HG03342 (cell line): ENCODE data around the gene FSIP1.

Experiments
- ATAC-seq: cut with Tn5 transposase; IDR thresholded peaks from one replicate; pipeline ENCODE4 v1.9.1; 2021; ENCODE audit warnings: mild to moderate bottlenecking, moderate library complexity; ENCODE audit not compliant: unreplicated experiment

The FSIP1 gene

GRCh38 chr15:39767921-39768320 is 14.7 kb downstream of the FSIP1 start:
- ATAC-seq: no peak

GRCh38 chr15:39761006-39761405 is 21.6 kb downstream of the FSIP1 start:
- no peak for ATAC-seq

DNA sequence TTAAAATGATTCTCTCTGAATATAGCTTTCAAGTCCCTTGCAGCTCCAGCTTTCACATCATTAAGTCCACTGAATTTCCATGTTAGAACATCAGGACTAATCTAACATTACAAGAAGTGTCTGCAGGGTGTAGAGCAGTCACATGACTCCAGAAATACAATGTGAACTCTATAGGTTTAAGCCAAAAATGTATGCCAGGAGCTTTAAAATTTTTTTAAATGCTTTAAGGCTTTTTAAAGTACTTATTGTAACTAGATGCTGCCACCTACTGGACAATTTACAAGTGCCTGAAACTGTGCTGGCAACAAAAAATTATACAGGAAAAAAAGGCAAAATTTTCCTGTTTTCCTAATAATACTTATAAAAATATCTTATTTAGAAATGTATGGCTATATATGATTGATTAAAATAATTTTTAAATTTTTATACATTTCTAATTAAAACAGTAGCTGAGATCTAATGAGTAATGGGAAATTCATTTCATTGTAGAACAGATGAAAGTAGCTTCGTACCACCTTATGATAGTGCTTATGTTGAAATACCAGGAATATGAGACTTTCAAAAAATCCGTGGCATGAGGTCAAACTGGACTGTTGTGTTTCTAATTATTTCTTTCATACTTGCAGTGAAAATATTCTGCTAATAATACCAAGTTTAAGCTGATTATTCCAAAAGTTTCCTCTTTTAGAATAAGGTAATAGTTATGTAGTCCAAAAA is 25.7 kb downstream of the FSIP1 start:
- no peak for ATAC-seq

DNA sequence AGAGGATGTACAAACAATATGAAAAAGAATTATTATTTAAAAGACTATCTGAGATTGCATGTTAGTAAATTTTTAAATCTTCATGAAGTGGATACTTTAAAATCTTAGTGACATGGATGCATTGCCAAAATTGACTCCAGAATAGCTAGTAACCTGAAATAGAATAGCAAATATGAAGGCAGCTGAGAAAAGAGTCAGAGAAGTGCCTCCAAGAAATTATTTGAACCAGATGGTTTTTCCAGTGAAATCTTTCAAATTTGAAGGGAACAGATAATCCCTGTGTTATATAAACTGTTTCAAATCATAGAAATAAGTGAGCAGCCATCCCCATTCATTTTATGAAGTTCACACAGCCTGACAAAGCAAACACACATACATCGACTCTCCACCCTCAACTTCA is 29.6 kb downstream of the FSIP1 start:
- no peak for ATAC-seq

DNA sequence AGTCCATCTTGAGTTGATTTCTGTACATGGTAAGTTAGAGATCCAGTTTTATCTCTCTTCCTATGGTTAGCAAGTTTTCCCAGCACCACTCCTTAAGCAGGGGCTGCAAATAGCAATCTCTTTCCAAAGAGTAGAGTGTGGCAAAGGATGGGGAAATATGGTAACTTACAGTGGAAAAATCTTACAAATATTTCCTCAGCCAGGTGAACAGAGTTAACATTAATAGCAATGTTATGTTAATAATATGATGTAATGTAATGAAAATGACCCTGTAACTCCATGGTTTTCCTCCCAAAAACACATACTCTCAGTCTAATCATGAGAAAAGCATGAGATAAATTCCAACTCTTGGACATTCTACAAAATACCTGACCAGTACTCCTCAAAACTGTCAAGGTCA is 30.4 kb downstream of the FSIP1 start:
- ATAC-seq: no peak

GRCh38 chr15:39748276-39748675 is 34.4 kb downstream of the FSIP1 start:
- ATAC-seq: no peak

DNA sequence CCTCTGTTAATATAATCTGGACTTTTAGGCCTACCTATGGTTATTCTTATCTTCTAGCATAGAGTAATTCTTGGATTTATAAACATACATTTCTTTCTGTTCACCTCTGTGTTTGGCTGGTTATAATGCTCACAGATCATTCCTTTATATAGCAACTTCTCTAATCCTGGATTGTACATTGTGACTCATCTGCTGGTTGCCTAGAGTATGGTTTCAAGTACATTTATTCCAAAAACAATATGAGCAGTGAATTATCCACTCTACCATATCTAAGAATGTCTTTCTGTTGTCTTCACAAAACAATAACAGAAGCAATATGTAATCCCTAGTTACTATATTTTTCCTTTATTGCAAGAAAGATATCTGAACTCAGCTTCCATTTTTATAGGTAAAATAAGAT is 35.3 kb downstream of the FSIP1 start:
- no peak for ATAC-seq

DNA sequence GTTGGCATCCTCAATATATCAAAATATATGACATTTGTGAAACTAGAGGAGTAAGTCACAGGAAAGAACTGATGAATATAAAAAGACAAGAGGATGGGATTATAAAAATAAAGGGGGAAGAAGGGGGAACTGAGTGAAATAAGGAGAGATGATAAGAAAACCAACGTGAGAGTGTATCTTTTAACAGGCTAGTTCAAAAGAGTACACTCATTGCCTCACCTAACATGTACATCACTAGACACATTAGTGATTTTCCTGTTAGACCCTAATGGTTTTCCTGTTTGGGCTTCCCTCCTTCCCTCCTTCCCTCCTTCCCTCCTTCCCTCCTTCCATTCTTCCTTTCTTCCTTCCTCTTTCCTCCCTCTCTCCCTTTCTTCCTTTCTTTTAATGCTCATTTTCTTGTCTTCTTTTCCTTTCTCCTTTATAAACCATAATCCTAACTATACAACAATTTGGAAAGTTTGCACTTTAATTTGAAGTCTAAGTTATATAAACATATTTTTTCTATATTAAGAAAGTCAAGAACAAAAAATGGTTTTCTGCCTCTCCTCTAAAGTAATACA is 35.8 kb downstream of the FSIP1 start:
- no peak for ATAC-seq

DNA sequence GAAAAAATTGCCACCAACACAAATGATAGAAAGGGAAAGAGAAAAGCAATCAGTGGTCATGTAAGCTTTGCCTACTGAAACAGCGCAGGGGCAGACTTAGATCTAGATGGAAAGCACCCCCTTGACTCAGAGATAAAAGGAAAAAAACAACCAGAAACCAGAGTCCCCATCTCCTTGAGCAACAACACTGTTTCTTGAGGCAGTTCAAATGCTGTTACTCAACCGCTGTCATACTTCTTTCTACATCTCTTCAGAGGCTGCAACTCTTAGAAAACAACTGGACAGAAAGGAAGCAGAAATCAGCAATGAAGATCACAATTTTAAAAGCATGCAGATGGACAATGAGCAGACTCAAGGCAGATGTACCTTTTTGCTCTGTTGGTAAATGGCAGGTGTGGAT is 36.5 kb downstream of the FSIP1 start:
- ATAC-seq: no peak

- ATAC-seq: no peak
Observed at GRCh38 chr15:39745415-39745814, 37.2 kb downstream of the FSIP1 start.

DNA sequence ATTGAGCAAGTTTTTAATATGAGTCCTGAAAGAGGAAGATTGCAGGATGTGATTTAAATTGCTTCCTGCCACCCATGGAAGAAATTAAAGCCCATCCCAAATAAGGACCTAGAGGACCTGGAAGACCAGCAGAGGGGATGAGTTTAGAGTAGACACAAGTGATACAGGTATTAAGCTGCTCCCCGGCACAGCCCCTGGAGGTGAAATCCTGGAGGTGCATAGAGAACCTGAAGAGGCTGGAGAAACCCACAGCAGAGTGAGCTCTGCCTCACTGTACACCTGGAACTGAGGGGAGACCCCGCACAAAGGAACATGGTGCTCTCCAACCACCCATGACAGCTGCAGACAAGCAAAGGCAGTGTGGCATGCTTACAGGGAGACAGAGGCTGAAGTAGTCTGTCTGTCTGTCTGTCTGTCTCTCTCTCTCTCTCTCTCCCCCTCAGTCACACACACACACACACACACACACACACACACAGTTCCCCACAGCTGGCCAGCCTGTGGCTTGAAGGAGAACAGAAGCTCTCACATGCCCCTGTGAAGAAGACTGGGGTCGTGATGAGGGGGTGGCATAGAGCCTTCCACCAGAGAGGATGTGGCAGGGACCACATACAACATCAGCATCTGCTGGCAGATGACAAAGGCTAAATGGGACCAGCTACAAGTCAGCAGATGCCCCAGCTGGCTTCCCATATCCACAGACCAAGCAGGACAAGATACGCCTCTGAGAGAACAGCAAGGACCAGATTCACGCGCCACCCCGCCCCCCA is 38.1 kb downstream of the FSIP1 start:
- ATAC-seq: no peak

DNA sequence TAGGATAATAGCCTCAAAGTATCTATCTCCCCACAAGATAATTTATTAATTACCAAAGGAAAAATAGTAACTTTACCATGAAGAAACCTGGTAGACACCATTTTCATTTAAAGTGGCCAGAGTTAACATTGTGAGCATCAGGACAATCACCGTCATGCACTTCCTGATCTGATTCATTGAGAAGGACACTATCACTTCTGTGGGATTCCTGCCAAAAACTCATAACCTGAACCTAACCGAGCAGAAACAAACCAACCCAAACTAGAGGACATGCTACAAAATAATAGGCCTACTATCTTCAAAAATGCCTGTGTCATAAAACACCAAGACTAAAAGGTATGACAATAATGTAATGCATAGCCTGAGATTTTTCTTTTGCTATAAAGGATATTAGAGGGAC is 39.0 kb downstream of the FSIP1 start:
- ATAC-seq: no peak

DNA sequence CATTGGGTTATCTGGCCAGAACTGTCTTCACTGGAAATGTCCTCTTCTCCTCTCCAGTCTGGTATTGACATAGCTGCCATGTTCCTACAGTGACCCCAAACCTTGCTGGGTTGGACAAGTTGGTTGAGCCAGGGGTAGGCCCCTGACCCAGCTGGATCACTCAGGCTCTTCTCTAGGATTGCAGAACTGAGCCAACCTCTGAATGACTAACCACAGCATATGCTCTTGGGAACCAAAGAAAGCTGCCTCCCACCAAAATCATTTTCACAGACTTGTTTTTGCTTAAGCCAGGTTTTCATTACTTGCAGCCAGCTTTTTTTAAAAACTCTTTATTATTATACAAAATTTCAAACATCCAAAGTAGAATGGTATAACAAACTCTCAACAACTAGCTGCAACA is 41.4 kb downstream of the FSIP1 start:
- no peak for ATAC-seq

DNA sequence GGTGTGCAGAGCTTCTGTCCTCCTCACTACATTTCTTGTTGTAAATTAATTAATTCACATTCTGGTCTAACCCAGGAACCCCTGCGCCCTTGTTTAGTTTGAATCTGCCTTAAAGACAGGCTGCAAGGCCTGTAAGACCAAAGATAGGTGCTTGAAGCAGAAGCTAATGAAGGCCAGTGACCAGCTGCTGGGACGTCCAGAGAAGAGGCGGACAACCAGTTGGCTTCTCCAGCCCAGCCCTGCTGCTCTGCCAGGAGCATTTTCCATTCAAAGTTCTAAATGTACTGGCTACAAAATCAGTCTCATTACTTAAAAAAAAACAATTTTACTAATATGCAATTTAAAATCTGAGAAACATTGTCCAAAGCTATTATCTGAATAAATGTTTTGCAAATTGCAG is 43.6 kb downstream of the FSIP1 start:
- no peak for ATAC-seq

DNA sequence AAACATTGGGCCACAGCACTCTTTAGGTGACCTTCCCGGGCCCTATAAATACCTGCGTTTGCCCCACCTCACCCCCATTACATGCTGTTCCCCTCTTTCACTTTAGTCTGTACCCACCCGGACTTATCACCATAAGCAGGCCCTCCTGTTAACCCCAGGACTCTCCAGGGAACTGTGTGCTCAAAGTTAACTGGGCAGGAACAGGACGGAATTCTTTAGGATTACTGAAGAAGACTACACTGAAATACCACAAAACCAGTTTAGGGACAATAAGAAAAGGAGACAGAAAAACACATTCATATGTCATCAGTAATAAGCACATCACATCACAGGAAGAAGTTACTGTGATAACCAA is 45.5 kb downstream of the FSIP1 start:
- no peak for ATAC-seq

GRCh38 chr15:39736412-39737195 is 46.0 kb downstream of the FSIP1 start:
- no peak for ATAC-seq

DNA sequence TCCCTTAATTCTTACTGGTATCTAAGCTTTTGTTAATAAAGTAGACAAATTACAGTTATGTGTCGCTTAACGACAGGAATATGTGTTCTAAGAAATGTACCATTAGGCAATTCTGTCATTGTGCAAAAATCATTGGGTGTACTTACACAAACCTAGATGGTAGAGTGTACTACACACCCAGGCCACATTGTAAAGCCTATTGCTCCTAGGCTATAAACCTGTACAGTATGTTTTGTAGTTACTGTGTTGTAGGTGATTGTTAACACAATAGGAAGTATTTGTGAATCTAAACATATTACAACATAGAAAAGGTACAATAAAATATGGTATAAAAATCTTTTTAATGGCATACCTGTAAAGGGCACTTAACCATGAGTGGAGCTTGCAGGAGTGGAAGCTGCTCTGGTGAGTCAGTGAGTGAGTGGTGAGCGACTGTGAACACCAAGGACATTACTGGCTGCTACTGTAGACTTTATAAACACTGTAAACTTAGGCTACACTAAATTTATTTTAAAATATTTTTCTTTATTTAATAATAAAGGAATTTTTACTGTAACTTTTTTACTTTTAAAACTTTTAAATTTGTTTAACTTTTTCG is 47.4 kb downstream of the FSIP1 start:
- ATAC-seq: no peak

- no peak for ATAC-seq
Observed at GRCh38 chr15:39731266-39731665, 51.4 kb downstream of the FSIP1 start.

DNA sequence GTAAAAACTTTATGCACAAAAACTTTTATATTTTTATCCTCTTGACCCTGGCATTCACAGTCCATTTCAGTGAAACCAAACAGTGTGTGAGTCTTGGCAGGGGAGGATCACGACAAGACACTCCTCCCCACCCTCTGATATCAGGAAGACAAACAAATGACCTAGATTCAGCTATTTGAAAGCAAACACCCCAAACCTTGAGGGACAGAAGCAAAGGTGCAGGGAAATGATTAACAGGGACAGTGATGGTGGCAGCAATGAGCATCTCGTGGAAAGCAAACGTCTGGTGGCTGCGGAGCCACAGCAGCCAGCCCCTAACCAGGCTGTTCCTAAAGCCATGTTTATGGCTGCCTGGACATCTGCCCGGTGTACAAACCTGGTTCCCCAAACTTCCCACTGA is 52.1 kb downstream of the FSIP1 start:
- no peak for ATAC-seq

GRCh38 chr15:39729500-39729899 is 53.1 kb downstream of the FSIP1 start:
- no peak for ATAC-seq

- no peak for ATAC-seq
Observed at GRCh38 chr15:39728845-39729244, 53.8 kb downstream of the FSIP1 start.
